Pancreas (tissue), 8 donors: Measurements from ENCODE around the gene SIM2. TPM values are rescaled to one million over a fixed set of nuclear protein-coding genes. Genes with fewer than 3 reads are reported as not detected.

Experiments
- polyA plus RNA-seq, 2 donors: library from polyadenylated mRNA; stranded (reverse); fragments of 200-250 nt; gene quantifications; one replicate each; pipeline ENCODE4 v1.2.3, GENCODE V29; 2013
- total RNA-seq, 6 donors: library from RNA; stranded (reverse); fragmentation: NEBNext Ultra II Directional in 4 of 6; extraction: Animal tissue kit (Norgen Biotek cat#: 25700) in 4 of 6; gene quantifications; one replicate each; pipeline versions ENCODE4 v1.2.1 to v1.2.4, GENCODE V29; 2021 to 2023
- donor health status: healthy with polysubstance abuse.
- donor health status: DM: no; HTN: no; CAD: no; lungs with moderate emphysema.
- donor health status: DM: no; HTN: no; CAD: no.
- donor health status: Bipolar disorder and iron deficiency.
- donor health status: DM: yes; HTN: yes; CAD: no.
- donor health status: DM: no; HTN: no; CAD: no.
- donor health status: DM: no; HTN: no; CAD: no.
- donor health status: DM: yes; HTN: yes; CAD: no.

SIM2 gene
- total and polyA plus RNA-seq, 8 donors = 0.02 to 0.53 (median 0.13) TPM; not detected in 5

Other genes starting within 250 kb of the SIM2 start
- gene CLDN14, start 219.0 kb upstream of the SIM2 start, total RNA-seq = 1 to 10 TPM in 2 of 6 donors, under 1 TPM in 4; 0.38 to 1.8 (median 0.57) TPM
- gene CLDN14, start 219.0 kb upstream of the SIM2 start, polyA plus RNA-seq = 1 to 10 TPM; 1.9 to 3.3 TPM